Suppressor macrophage treated with lipopolysaccharide for 1 hour (primary cell): ENCODE results near the gene AKAP12.

ENCODE experiments used
- DNase-seq, 3 donors: peaks; one replicate each; pipeline ENCODE4 v3.0.0-alpha.2; 2020 to 2022

The AKAP12 gene

GRCh38 chr6:151284012-151284411 lies 44.2 kb downstream of the AKAP12 start:
- DNase-seq, result no peak

DNA sequence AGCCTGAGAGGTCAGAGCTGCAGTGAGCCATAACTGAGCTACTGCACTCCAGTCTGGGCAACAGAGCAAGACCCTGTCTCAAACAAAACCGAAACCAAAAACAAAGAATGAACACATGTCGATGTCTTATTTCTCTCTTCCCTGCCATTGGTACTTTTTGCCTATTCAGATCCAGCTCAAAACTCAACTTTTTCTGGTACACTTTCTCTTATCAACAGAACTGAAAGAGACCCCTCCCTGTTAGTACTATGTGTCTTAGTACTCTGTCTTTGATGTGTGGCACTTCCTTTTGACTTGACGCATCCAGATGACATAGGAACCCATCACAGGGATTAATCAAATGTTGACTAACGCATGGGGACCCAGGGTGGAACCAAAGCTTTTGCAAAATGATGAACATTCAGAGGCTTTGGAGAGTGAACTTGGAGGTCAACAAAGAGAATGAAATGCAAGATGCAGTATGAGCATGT lies 44.8 kb downstream of the AKAP12 start:
- DNase-seq, result no peak

GRCh38 chr6:151285122-151285521 lies 45.4 kb downstream of the AKAP12 start:
- DNase-seq, result no peak

DNA sequence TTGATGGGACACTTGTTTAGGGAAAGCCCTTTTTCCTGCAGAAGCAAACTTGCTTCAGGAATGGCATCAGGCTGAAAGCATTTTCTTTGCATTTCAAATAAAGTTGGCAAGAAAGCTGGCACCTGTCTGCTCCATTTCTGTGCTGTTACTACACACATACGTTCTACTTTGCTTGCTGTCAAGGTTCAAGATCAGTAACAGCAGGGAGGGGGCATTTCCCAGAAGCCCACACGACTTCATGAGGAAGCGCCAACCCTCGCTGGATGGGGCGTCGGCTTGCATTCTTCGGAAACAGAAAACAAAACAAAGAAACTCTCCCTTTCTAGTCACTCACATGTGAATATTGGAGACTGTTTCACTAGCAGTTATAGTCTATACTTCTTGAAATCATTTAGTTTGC lies 46.4 kb downstream of the AKAP12 start:
- DNase-seq, result no peak

DNA sequence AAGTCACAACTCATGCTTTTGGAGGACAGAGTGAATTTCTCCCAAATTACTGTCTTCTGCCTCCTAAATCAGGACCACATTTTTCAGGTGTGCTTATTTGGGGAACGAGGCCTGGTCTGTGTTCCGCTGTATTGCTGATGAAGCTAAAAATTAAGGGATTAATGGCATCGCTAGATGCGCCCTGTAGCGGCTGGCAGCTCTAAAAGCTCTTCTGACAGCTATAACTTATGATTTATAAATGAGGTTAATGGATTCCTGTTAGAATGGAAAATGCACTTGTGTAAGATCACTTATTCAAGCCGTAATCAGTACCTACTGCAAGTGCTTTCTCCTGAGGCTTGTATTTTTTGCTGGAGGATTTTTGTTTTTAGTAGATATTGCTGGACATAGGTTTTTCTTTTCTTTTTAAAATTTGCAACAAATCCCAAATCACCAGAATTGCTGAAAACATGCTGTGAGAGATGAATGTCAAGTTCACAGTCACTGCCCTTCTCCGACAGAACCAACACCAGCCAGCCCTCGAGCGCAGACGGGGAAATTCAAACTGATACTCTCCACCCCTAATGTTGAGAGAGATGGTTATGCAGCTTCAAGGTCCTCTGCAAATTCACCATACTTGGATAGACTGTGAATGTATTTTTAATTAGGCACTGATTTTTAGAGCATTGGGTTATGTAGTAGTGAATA lies 49.1 kb downstream of the AKAP12 start:
- no peak for DNase-seq

DNA sequence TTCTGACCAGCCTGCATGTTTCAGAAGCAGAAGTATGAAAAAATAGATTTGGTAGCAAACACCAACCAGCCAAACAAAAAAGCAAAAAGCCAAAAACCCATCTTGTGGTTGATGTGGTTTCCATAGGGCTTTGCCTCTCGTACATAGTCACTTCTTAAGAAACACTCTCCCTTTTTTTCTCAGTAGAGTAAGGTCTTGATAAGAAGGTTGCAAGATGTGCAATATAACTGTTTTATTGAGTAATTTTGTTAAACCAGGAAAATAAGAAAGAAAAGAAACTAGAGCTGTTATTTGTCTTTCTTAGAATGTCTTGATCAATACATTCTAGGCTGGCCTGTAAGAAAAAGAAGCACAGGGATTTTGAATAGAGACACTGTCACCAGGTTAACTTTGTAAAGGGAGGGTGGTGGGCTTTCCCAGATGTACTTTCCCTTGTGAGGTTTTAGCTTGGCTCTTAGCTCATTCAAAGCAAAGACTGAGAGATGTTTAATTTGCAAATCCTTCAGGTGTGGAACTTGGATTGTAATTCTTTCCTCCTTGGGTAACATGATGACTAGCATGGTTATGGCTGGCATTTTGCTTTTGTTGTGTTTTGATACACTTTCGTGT lies 49.7 kb downstream of the AKAP12 start:
- no peak for DNase-seq

DNA sequence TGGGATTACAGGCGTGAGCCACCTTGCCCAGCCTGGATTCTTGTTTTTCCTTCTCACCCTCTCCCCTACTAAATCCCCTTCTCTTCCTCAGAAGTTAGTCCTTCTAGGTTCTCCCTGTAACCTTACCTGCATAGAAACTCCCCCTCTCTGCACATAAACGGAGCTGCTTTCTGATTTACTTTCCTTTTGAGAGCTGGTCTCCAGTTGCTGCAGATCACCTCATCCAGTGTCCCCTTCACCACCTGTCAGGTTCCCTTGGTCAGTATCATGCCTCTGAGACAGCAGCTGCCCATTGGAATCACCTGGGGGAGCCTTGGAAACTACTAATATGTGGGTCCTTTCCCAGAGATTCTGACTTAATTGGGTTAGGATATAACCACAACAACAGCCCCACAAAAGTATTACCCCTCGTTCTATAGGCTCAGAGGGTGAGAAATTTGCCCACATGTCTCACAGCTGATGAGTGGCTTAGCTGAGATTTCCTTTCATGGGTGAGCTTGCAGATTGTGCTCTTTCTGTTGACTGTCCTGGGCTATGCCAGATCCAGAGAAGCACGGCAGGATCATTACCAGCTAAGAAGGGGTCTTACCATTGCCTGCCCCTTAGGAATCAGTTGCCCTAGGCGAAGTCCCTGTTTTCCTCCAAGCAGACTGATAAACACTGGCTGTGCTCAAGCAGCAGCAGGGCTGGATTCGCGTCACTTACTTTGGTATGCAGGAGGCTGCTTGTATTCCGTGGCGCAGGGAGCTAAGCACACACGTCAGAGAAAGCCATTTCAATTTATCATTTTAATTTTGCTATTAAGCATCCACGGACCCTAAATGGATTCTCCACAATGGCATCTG lies 51.3 kb downstream of the AKAP12 start:
- DNase-seq, result no peak

- no peak for DNase-seq
Observed at GRCh38 chr6:151291722-151292059, 51.9 kb downstream of the AKAP12 start.

GRCh38 chr6:151292974-151293687 lies 53.4 kb downstream of the AKAP12 start:
- DNase-seq, result no peak

- DNase-seq, result no peak
Observed at GRCh38 chr6:151293688-151294016, 53.9 kb downstream of the AKAP12 start.

- no peak for DNase-seq
Observed at GRCh38 chr6:151294561-151295101, 54.9 kb downstream of the AKAP12 start.

DNA sequence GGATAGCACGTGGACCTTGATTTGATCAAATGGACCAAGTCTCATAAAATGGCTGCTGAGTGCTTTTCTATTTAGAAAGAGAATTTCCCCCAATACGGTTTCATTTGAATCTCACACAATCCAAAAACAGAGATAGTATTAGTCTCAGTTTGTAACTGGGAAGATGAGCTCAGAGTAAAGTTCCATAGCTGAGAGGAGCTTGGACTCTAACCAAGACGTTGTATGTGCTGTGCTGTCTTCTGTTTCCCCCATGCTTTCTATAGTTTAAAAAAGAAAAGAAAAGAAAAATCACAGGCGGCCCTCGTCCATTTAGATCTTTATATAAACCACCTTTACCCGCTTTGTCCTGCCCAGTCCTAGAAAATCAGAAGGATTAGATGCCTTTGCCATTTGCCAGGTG lies 58.1 kb downstream of the AKAP12 start:
- no peak for DNase-seq

DNA sequence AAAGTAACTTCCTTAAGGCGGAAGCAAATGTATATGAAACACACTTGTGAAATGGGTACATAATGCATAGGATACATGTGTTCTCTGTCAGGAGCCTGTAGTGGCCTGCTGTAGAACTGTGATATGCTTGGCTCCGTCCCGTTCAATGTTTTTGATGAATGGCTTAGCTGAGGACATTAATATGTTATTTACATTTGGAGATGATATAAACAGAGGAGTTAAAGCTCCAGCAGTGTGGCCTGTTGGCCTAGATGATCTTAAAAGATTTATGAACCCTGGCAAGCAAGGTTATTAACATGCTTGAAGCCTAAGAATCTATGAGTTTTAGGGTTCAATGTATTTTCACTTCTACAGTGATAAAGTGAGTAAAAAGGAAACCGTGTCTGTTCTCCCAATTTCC lies 59.2 kb downstream of the AKAP12 start:
- no peak for DNase-seq

DNA sequence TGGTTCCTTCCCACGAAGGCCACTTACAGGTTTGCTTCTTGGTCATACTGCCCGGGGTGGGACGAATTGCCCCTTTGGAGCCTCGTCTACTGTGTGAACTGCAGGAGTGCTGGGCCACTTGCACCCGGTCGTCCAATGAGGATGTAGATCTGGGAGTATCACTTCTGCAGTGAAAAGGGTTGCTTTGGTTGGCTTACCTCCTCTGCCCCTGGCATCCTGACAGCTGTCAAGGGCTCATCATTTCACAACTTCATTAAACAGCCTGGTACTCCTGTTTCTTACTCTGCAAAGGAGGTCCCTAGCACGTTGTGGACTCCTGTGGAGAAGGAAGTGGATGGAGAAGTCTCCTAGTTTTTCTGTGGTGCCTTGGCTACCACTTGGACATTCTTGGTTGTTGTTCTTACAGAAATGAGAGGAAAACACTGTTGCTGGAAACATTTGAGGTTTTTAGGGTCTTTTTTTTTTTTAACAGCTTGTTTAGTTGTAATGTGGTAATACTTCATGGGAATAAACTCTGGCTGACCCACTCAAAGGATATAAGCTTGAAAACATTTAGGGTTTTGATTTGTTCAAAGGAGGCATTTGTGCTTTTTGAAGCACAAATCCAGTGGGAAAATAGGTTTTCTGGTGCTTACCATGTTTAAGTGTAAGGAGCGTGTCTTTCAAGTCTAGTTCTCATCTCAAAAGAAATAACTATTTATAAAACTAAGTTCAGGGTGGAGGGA lies 60.7 kb downstream of the AKAP12 start:
- no peak for DNase-seq

GRCh38 chr6:151301547-151301946 lies 61.8 kb downstream of the AKAP12 start:
- DNase-seq, result no peak

DNA sequence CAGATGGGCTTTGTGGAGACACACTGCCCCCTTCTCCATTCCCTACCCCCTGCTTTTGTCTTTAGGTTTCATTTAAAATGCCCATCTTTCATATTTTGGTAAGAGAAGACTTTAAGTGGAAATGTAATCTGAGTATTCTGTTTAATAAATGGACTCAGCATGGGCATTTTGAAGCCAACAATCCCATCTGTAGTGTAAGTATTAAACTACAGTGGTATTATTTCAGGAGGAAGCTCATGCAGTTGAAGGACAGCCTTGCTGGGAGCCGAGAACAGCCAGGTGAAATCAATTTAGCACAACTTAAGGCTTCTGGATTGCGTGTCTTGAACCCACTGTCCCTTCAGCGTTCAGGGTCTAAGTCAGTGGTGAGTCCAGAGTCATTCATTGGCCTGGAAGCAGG lies 63.5 kb downstream of the AKAP12 start:
- no peak for DNase-seq

DNA sequence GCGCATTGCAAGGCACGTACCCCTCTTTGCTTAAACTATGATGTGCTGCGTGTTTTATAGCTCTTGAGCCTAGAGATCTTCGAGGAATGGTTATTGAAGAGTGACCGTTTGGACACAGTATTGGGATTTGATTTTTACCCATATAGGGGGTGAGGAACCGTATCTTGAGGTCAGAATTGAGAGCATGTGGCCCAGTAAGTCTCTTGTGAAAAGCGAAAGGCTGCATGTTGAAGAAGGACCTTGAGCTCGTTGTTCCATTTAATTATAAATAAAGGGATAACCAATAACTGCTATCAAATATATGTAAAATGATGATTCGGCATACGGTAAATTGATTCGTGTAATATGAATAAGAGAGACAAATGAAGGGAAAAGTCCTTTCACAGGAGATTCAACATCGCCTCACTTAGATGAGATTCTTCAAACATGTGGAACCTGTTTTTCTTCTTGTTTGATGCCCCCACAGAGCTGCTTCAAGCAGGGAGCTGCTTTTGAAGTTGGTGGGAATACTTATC lies 66.6 kb downstream of the AKAP12 start:
- DNase-seq, result no peak

- no peak for DNase-seq
Observed at GRCh38 chr6:151307501-151307900, 67.7 kb downstream of the AKAP12 start.

GRCh38 chr6:151309619-151310018 lies 69.9 kb downstream of the AKAP12 start:
- DNase-seq, result no peak

GRCh38 chr6:151310279-151310678 lies 70.5 kb downstream of the AKAP12 start:
- no peak for DNase-seq

DNA sequence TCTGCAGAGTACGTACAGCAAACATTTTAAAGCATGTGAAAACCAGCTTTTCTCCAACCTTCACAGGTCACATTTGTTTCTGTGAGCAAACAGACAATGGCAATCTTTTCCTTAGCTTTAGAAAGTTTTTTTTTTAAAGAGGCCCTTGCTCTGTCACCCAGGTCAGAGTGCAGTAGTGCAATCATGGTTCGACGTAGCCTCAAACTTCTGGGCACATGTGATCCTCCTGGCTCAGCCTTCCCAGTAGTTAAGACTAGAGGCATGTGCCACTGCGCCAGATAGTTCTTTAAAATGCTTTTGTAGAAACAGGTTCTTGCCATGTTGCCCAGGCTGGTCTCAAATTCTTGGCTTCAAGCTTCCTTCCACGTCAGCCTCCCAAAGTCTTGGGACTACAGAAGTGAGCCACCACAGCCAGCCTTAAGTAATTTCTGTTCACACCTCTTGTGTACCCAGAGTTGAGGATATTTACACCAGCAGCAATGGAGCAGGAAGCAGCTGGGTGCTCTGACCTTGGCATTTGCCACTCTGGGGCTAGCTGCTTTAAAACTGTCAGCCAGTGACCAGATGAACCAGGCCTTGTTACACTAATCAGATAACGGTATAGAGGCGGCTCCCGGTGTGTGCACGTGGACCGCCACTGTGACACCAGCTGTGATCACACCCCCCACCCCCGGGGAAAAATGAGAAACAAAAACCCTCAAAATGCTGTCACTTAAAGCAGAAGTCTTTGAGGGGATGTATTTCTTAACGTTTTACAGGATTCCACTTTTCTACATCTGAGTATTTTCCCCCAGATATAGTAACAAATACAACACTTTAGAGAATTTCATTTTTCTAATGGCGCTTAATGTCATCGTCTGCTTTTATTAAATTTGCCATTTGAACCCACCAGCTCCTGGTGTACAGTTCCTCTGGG lies 71.3 kb downstream of the AKAP12 start:
- no peak for DNase-seq
